Trophoblast cell (in vitro differentiated cells and primary cell): ENCODE data around the gene QARS1.

Source experiments
- DNase-seq, 2 donors: peaks; one replicate each; pipeline ENCODE4 v3.0.0-alpha.2; 2016
- H2AFZ ChIP-seq: 2 replicates; pipeline ENCODE4 v1.6.1; 2013; ENCODE audit warnings: low read length, moderate library complexity, mild to moderate bottlenecking; ENCODE audit not compliant: insufficient read depth, poor library complexity
- H2AK5ac ChIP-seq: 2 replicates; pipeline ENCODE4 v1.6.1; 2013; ENCODE audit warnings: mild to moderate bottlenecking, low read length
- H2BK120ac ChIP-seq: 2 replicates; pipeline ENCODE4 v1.6.1; 2013; ENCODE audit warnings: low read length, mild to moderate bottlenecking, moderate library complexity; ENCODE audit not compliant: insufficient read depth, poor library complexity
- H2BK12ac ChIP-seq: 2 replicates; pipeline ENCODE4 v1.6.1; 2013; ENCODE audit warnings: mild to moderate bottlenecking, low read length, moderate library complexity
- H2BK5ac ChIP-seq: 2 replicates; pipeline ENCODE4 v1.6.1; 2013; ENCODE audit warnings: low read length, low read depth, moderate library complexity, mild to moderate bottlenecking; ENCODE audit not compliant: poor library complexity
- H3K14ac ChIP-seq: 2 replicates; pipeline ENCODE4 v1.6.1; 2013; ENCODE audit warnings: mild to moderate bottlenecking, low read length
- H3K18ac ChIP-seq: 2 replicates; pipeline ENCODE4 v1.6.1; 2013; ENCODE audit warnings: mild to moderate bottlenecking, low read length
- H3K23ac ChIP-seq: 2 replicates; pipeline ENCODE4 v1.6.1; 2013; ENCODE audit warnings: low read length
- H3K27ac ChIP-seq: 2 replicates; pipeline ENCODE4 v1.5.1; 2013; ENCODE audit warnings: low read depth, mild to moderate bottlenecking, inconsistent platforms, low read length, moderate library complexity
- H3K27me3 ChIP-seq: 2 replicates; pipeline ENCODE4 v1.6.1; 2013; ENCODE audit warnings: inconsistent platforms, mild to moderate bottlenecking, low read length, moderate library complexity; ENCODE audit not compliant: insufficient read depth
- H3K36me3 ChIP-seq, 2 experiments: 1 replicate in 1 of 2; 2 replicates in 1 of 2; pipeline ENCODE4 v1.6.1; 2013; ENCODE audit warnings: low read length in 2 of 2, mild to moderate bottlenecking in 2 of 2, moderate library complexity in 1 of 2; ENCODE audit not compliant: insufficient read depth in 2 of 2, control insufficient read depth in 1 of 2
- H3K4ac ChIP-seq: 2 replicates; pipeline ENCODE4 v1.6.1; 2013; ENCODE audit warnings: low read depth, mild to moderate bottlenecking, low read length, moderate library complexity
- H3K4me1 ChIP-seq, 2 experiments: 1 replicate in 1 of 2; 2 replicates in 1 of 2; pipeline ENCODE4 v1.6.1; 2013; ENCODE audit warnings: low read length in 2 of 2, mild to moderate bottlenecking in 2 of 2, moderate library complexity in 1 of 2; ENCODE audit not compliant: insufficient read depth in 2 of 2, control insufficient read depth in 1 of 2
- H3K4me2 ChIP-seq: 2 replicates; pipeline ENCODE4 v1.6.1; 2013; ENCODE audit warnings: inconsistent platforms, mild to moderate bottlenecking, low read length, moderate library complexity
- H3K4me3 ChIP-seq: 2 replicates; pipeline ENCODE4 v1.5.1; 2013; ENCODE audit warnings: mild to moderate bottlenecking, low read depth, low read length, inconsistent platforms
- H3K79me1 ChIP-seq: one replicate; pipeline ENCODE4 v1.6.1; 2013; ENCODE audit warnings: low read length
- H3K79me2 ChIP-seq: 2 replicates; pipeline ENCODE4 v1.6.1; 2013; ENCODE audit warnings: low read length, mild to moderate bottlenecking; ENCODE audit not compliant: control insufficient read depth, insufficient read depth, poor library complexity
- H3K9ac ChIP-seq: 2 replicates; pipeline ENCODE4 v1.6.1; 2013; ENCODE audit warnings: mild to moderate bottlenecking, low read length
- H3K9me3 ChIP-seq: 2 replicates; pipeline ENCODE4 v1.6.1; 2013; ENCODE audit warnings: low read depth, mild to moderate bottlenecking, control low read depth, inconsistent platforms, low read length; ENCODE audit not compliant: insufficient read depth
- H4K12ac ChIP-seq: 2 replicates; pipeline ENCODE4 v1.6.1; 2013; ENCODE audit warnings: low read depth, mild to moderate bottlenecking, low read length, moderate library complexity
- H4K8ac ChIP-seq: 2 replicates; pipeline ENCODE4 v1.6.1; 2013; ENCODE audit warnings: low read depth, mild to moderate bottlenecking, low read length, moderate library complexity
- H4K91ac ChIP-seq: one replicate; pipeline ENCODE4 v1.6.1; 2013; ENCODE audit warnings: low read depth, mild to moderate bottlenecking, low read length, moderate library complexity
- WGBS: extraction: QIAGEN DNeasy Blood & Tissue Kit; methylation state at CpG from one replicate; pipeline ENCODE4 v1.1.7; 2013; ENCODE audit warnings: missing lambda C conversion rate; ENCODE audit not compliant: insufficient read length, insufficient coverage; ENCODE audit errors: extremely low coverage; 5-methylcytosine and 5-hydroxymethylcytosine counted together

QARS1 gene

GRCh38 chr3:49140080-49140479 is 35.5 kb upstream of the QARS1 start:
- DNase-seq: no peak

GRCh38 chr3:49135499-49135898 is 30.9 kb upstream of the QARS1 start:
- peak overlapping the region; percentile 29 for H4K91ac ChIP-seq
- H2AK5ac ChIP-seq: peak overlapping the region; percentile 75
- H3K4ac ChIP-seq: no peak overlapping the region
- no peak overlapping the region for H3K27ac ChIP-seq
- H3K27me3 ChIP-seq: no peaks in the 10 kb centered on the region
- H2BK120ac ChIP-seq: no peak overlapping the region
- no peak overlapping the region for H4K12ac ChIP-seq
- no CpG with 5 or more reads among the region's 4 CpGs for WGBS
- no peak overlapping the region for H3K9ac ChIP-seq
- H2BK12ac ChIP-seq: no peak overlapping the region
- peaks cover 15% of the 10 kb centered on the region for H3K79me1 ChIP-seq
- H3K14ac ChIP-seq: no peak overlapping the region
- peaks cover 9 to 10% of the 10 kb centered on the region in 2 experiments for H3K36me3 ChIP-seq
- peaks cover 6% of the 10 kb centered on the region for H3K9me3 ChIP-seq
- no peak overlapping the region for H3K18ac ChIP-seq
- H3K4me3 ChIP-seq: no peak overlapping the region
- H3K23ac ChIP-seq: no peak overlapping the region
- no peak overlapping the region for H3K4me2 ChIP-seq
- DNase-seq: no peak
- H2BK5ac ChIP-seq: no peak overlapping the region
- H3K4me1 ChIP-seq: peaks cover 13 to 20% of the 10 kb centered on the region in 2 experiments
- H4K8ac ChIP-seq: no peak overlapping the region
- H2AFZ ChIP-seq: no peak overlapping the region
- H3K79me2 ChIP-seq: peaks cover 11% of the 10 kb centered on the region

More at GRCh38 chr3:49140080-49140479, 35.5 kb upstream of the QARS1 start:
- whole genome bisulfite sequencing: no CpG with 5 or more reads among the region's 3 CpGs
- Histone ChIP-seq H4K12ac (no peak overlapping the region), H3K4ac (no peak overlapping the region), H2BK12ac (no peak overlapping the region), H2BK5ac (no peak overlapping the region), H3K4me2 (no peak overlapping the region), H3K79me2 (no peaks in the 10 kb centered on the region), H2BK120ac (no peak overlapping the region), H3K36me3 (peaks cover 0 to 2% of the 10 kb centered on the region in 2 experiments), H4K8ac (no peak overlapping the region), H2AFZ (no peak overlapping the region), H3K18ac (no peak overlapping the region), H3K79me1 (no peaks in the 10 kb centered on the region), H3K4me1 (peaks cover 3 to 4% of the 10 kb centered on the region in 2 experiments), H4K91ac (no peak overlapping the region), H3K9ac (no peak overlapping the region), H3K27ac (no peak overlapping the region), H3K14ac (no peak overlapping the region), H2AK5ac (no peak overlapping the region), H3K27me3 (no peaks in the 10 kb centered on the region), H3K4me3 (no peak overlapping the region), H3K9me3 (peaks cover 18% of the 10 kb centered on the region), H3K23ac (no peak overlapping the region)

- Histone ChIP-seq H3K36me3 (peaks cover 13 to 18% of the 10 kb centered on the region in 2 experiments), H3K4ac (no peak overlapping the region), H3K9me3 (peaks cover 2% of the 10 kb centered on the region), H3K79me1 (peaks cover 15% of the 10 kb centered on the region), H2BK120ac (peak overlapping the region; percentile 18), H3K4me3 (no peak overlapping the region), H3K4me1 (peaks cover 10 to 18% of the 10 kb centered on the region in 2 experiments), H4K91ac (peak overlapping the region; percentile 32), H3K23ac (no peak overlapping the region), H4K12ac (no peak overlapping the region), H3K14ac (no peak overlapping the region), H3K4me2 (no peak overlapping the region), H3K79me2 (peaks cover 11% of the 10 kb centered on the region), H3K27ac (no peak overlapping the region), H3K18ac (no peak overlapping the region), H2AFZ (no peak overlapping the region), H4K8ac (no peak overlapping the region), H2BK5ac (no peak overlapping the region), H2BK12ac (peak overlapping the region; percentile 15), H3K27me3 (no peaks in the 10 kb centered on the region), H3K9ac (no peak overlapping the region), H2AK5ac (peak overlapping the region; percentile 44)
- DNase-seq: no peak
- WGBS: no CpG with 5 or more reads among the region's 3 CpGs
Observed at GRCh38 chr3:49134471-49135265, 30.1 kb upstream of the QARS1 start.

- H4K8ac ChIP-seq: peak overlapping the region; percentile 97
- H4K91ac ChIP-seq: peak overlapping the region; percentile 99
- H2BK5ac ChIP-seq: peak overlapping the region; percentile 94
- H3K9me3 ChIP-seq: no peaks in the 10 kb centered on the region
- peak overlapping the region; percentile 98 for H3K14ac ChIP-seq
- H3K79me1 ChIP-seq: peaks cover 15% of the 10 kb centered on the region
- H3K27me3 ChIP-seq: no peaks in the 10 kb centered on the region
- H2BK12ac ChIP-seq: peak overlapping the region; percentile 95
- H3K4me2 ChIP-seq: peak overlapping the region; percentile 87
- H3K36me3 ChIP-seq: peaks cover 26 to 30% of the 10 kb centered on the region in 2 experiments
- peaks cover 10 to 18% of the 10 kb centered on the region in 2 experiments for H3K4me1 ChIP-seq
- peak overlapping the region; percentile 74 for H3K9ac ChIP-seq
- H2BK120ac ChIP-seq: peak overlapping the region; percentile 99
- peak overlapping the region; percentile 88 for H2AFZ ChIP-seq
- peak overlapping the region; percentile 50 for H2AK5ac ChIP-seq
- H3K4ac ChIP-seq: peak overlapping the region; percentile 90
- H4K12ac ChIP-seq: peak overlapping the region; percentile 94
- H3K18ac ChIP-seq: peak overlapping the region; percentile 95
- no peak overlapping the region for H3K23ac ChIP-seq
- no CpG with 5 or more reads among the region's 30 CpGs for WGBS
- H3K4me3 ChIP-seq: peak overlapping the region; percentile 75
- H3K27ac ChIP-seq: peak overlapping the region; percentile 77
- peaks cover 11% of the 10 kb centered on the region for H3K79me2 ChIP-seq
- peak; percentile 67 to 88 for DNase-seq
Observed at GRCh38 chr3:49133226-49133951, 28.8 kb upstream of the QARS1 start.
